ENCODE measurements around the gene HLA-DPB1. TPM values are rescaled to one million over a fixed set of nuclear protein-coding genes. Genes with fewer than 3 reads are reported as not detected.

The HLA-DPB1 gene
- 13.5 and 17.9 TPM in 2 replicates for total RNA-seq
- long read RNA-seq, partial matches to known transcripts: 4 of 11 reads
- long read RNA-seq, other reads (novel, unspliced or antisense): 7 of 11 reads

GRCh38 chr6:33075568-33076405 lies at the start of gene HLA-DPB1:
Gene HLA-DPB1, plus strand, starts transcription at chr6:33075990. Its CDS starts 52 bp downstream, at chr6:33076042.
- DNase-seq (ENCODE audit: low spot score, unreplicated experiment): no peak
- H3K9me3 Mint-ChIP-seq (ENCODE audit: low read depth): no peaks in the 10 kb centered on the region
- H3K27me3 Mint-ChIP-seq: peaks cover 22% of the 10 kb centered on the region
- TF ChIP-seq CTCF (IDR thresholded peaks at IDR 0.05; ENCODE audit: unreplicated experiment): no peak
- peaks cover 3% of the 10 kb centered on the region for H3K4me1 Mint-ChIP-seq (ENCODE audit: low read depth)
- no peak within 1 kb of the TSS for H3K4me3 Mint-ChIP-seq (ENCODE audit: low read depth)
- H3K27ac Mint-ChIP-seq: no peak within 1 kb of the TSS
- no peaks in the 10 kb centered on the region for H3K36me3 Mint-ChIP-seq (ENCODE audit: insufficient read depth)

GRCh38 chr6:33028220-33028849 lies 47.5 kb upstream of the HLA-DPB1 start:
- Mint-ChIP-seq H3K36me3 (ENCODE audit: insufficient read depth) (no peaks in the 10 kb centered on the region), H3K4me3 (ENCODE audit: low read depth) (no peak overlapping the region), H3K27ac (no peak overlapping the region), H3K4me1 (ENCODE audit: low read depth) (no peaks in the 10 kb centered on the region), H3K9me3 (ENCODE audit: low read depth) (no peaks in the 10 kb centered on the region), H3K27me3 (peaks cover 26% of the 10 kb centered on the region)
- DNase-seq (ENCODE audit: low spot score, unreplicated experiment): no peak
- no peak for TF ChIP-seq CTCF (IDR thresholded peaks at IDR 0.05; ENCODE audit: unreplicated experiment)

- no peaks in the 10 kb centered on the region for H3K4me1 Mint-ChIP-seq (ENCODE audit: low read depth)
- no peak for TF ChIP-seq CTCF (IDR thresholded peaks at IDR 0.05; ENCODE audit: unreplicated experiment)
- H3K9me3 Mint-ChIP-seq (ENCODE audit: low read depth): no peaks in the 10 kb centered on the region
- no peaks in the 10 kb centered on the region for H3K36me3 Mint-ChIP-seq (ENCODE audit: insufficient read depth)
- H3K4me3 Mint-ChIP-seq (ENCODE audit: low read depth): no peak overlapping the region
- peaks cover 26% of the 10 kb centered on the region for H3K27me3 Mint-ChIP-seq
- DNase-seq (ENCODE audit: low spot score, unreplicated experiment): no peak
- H3K27ac Mint-ChIP-seq: no peak overlapping the region
Observed at GRCh38 chr6:33029328-33030184, 46.2 kb upstream of the HLA-DPB1 start.

GRCh38 chr6:33030245-33030644 lies 45.5 kb upstream of the HLA-DPB1 start:
- no peak for TF ChIP-seq CTCF (IDR thresholded peaks at IDR 0.05; ENCODE audit: unreplicated experiment)
- Mint-ChIP-seq H3K36me3 (ENCODE audit: insufficient read depth) (no peaks in the 10 kb centered on the region), H3K27me3 (peaks cover 26% of the 10 kb centered on the region), H3K27ac (no peak overlapping the region), H3K4me3 (ENCODE audit: low read depth) (no peak overlapping the region), H3K4me1 (ENCODE audit: low read depth) (no peaks in the 10 kb centered on the region), H3K9me3 (ENCODE audit: low read depth) (peaks cover 4% of the 10 kb centered on the region)
- no peak for DNase-seq (ENCODE audit: low spot score, unreplicated experiment)

GRCh38 chr6:33034554-33034953 lies 41.2 kb upstream of the HLA-DPB1 start:
- no peak for TF ChIP-seq CTCF (IDR thresholded peaks at IDR 0.05; ENCODE audit: unreplicated experiment)
- Mint-ChIP-seq H3K4me1 (ENCODE audit: low read depth) (no peaks in the 10 kb centered on the region), H3K27ac (no peak overlapping the region), H3K4me3 (ENCODE audit: low read depth) (no peak overlapping the region), H3K9me3 (ENCODE audit: low read depth) (peaks cover 7% of the 10 kb centered on the region), H3K36me3 (ENCODE audit: insufficient read depth) (no peaks in the 10 kb centered on the region), H3K27me3 (peaks cover 21% of the 10 kb centered on the region)
- DNase-seq (ENCODE audit: low spot score, unreplicated experiment): no peak

Measured in progenitor cell of endocrine pancreas (in vitro differentiated cells).